ENCODE measurements around the gene SOCS1. TPM values are rescaled to one million over a fixed set of nuclear protein-coding genes. Genes with fewer than 3 reads are reported as not detected.

Gene SOCS1
- total RNA-seq, 1 donor from 2014 or later: 1.7 TPM

- intact Hi-C loops (cut with DNase I): no loop called here
- DNase-seq (ENCODE audit: low spot score): no peak
Measured at GRCh38 chr16:11268921-11269375, 12.9 kb upstream of the SOCS1 start, which contains the start of gene TNP2. Gene TNP2, minus strand, starts transcription at chr16:11269325. Its CDS starts 63 bp downstream, at chr16:11269262.

GRCh38 chr16:11265124-11265523 lies 9.1 kb upstream of the SOCS1 start:
- DNase-seq (ENCODE audit: low spot score): no peak

GRCh38 chr16:11264155-11264832 lies 8.3 kb upstream of the SOCS1 start:
- no peak for DNase-seq (ENCODE audit: low spot score)
- intact Hi-C loops (cut with DNase I): no loop called here

More at GRCh38 chr16:11265124-11265523, 9.1 kb upstream of the SOCS1 start:
- intact Hi-C loops (cut with DNase I): no loop called here

- intact Hi-C loops (cut with DNase I): no loop called here
- DNase-seq (ENCODE audit: low spot score): no peak
Measured at GRCh38 chr16:11263737-11264136, 7.7 kb upstream of the SOCS1 start.

GRCh38 chr16:11262915-11263314 lies 6.9 kb upstream of the SOCS1 start:
- intact Hi-C loops (cut with DNase I): no loop called here
- DNase-seq (ENCODE audit: low spot score): no peak

- DNase-seq (ENCODE audit: low spot score): no peak
- intact Hi-C loops (cut with DNase I): no loop called here
Measured at GRCh38 chr16:11260596-11260966, 4.6 kb upstream of the SOCS1 start.

GRCh38 chr16:11259655-11260595 lies 3.9 kb upstream of the SOCS1 start:
- DNase-seq (ENCODE audit: low spot score): no peak
- intact Hi-C loops (cut with DNase I): loop anchor here (5.0 to 10.0 kb wide), 4 partner anchors 37 to 228 kb away; partner anchors contain the start of gene RMI2

- intact Hi-C loops (cut with DNase I): loop anchor here (5.0 to 10.0 kb wide), 4 partner anchors 38 to 227 kb away; partner anchors contain the start of gene RMI2
- peak; percentile 79 for DNase-seq (ENCODE audit: low spot score)
Measured at GRCh38 chr16:11258553-11259492, 2.8 kb upstream of the SOCS1 start.

GRCh38 chr16:11257131-11257938 lies 1.3 kb upstream of the SOCS1 start:
- intact Hi-C loops (cut with DNase I): loop anchor here (2.0 to 10.0 kb wide), 5 partner anchors 40 to 225 kb away; partner anchors contain the start of gene RMI2
- DNase-seq (ENCODE audit: low spot score): peak; percentile 88

- peak; percentile 83 for DNase-seq (ENCODE audit: low spot score)
- intact Hi-C loops (cut with DNase I): loop anchor here (1.0 to 10.0 kb wide), 6 partner anchors 41 to 285 kb away; partner anchors contain the start of gene RMI2
Measured at GRCh38 chr16:11256661-11257130, 692 bp upstream of the SOCS1 start.

GRCh38 chr16:11254913-11255736 lies 879 bp downstream of the SOCS1 start:
- intact Hi-C loops (cut with DNase I): loop anchor here (2.0 to 10.0 kb wide), 5 partner anchors 42 to 223 kb away; partner anchors contain the start of gene RMI2
- DNase-seq (ENCODE audit: low spot score): no peak

- no peak for DNase-seq (ENCODE audit: low spot score)
- intact Hi-C loops (cut with DNase I): loop anchor here (2.0 to 10.0 kb wide), 2 partner anchors 119 to 151 kb away; no protein-coding TSS in a partner anchor
Measured at GRCh38 chr16:11253995-11254912, 1.8 kb downstream of the SOCS1 start.

- no peak for DNase-seq (ENCODE audit: low spot score)
- intact Hi-C loops (cut with DNase I): loop anchor here (10.0 kb wide), 1 partner anchor 119 kb away; no protein-coding TSS in a partner anchor
Measured at GRCh38 chr16:11253009-11253994, 2.7 kb downstream of the SOCS1 start.

GRCh38 chr16:11252482-11252931 lies 3.5 kb downstream of the SOCS1 start:
- intact Hi-C loops (cut with DNase I): loop anchor here (10.0 kb wide), 1 partner anchor 118 kb away; no protein-coding TSS in a partner anchor

More at GRCh38 chr16:11252482-11252931, 3.5 kb downstream of the SOCS1 start:
- no peak for DNase-seq (ENCODE audit: low spot score)

All from cardiac septum (tissue), 1 donor.